ENCODE data around the gene RAP1GAP2. TPM values are rescaled to one million over a fixed set of nuclear protein-coding genes. Genes with fewer than 3 reads are reported as not detected.
A peak's percentile ranks its signal among the peaks of the same experiment; 100 is the strongest.

RAP1GAP2 gene
- polyA plus RNA-seq, 3 donors, result 1.5 to 48.4 (median 6.1) TPM

DNA sequence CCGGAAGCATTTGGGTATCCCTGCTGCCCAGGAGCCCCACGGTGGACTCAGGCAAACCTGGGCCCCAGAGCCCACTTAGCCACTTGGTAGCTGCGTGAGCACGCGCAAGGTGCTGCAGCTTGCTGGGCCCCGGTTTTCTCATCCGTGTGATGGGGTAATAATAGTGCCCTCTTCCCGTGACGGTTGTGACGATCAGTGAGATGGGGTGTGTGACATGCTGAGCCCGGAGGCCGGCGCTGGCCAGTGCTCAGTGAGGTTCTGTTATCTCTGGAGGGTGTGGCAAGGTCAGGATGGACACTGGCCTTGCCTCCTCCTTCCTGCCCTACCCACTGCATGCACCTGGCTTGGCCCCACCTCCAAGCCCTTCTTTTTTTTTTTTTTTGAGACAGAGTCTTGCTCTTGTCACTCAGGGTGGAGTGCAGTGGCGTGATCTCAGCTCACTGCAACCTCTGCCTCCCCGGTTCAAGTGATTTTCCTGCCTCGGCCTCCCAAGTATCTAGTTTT, 82.6 kb downstream of the RAP1GAP2 start:
- Histone ChIP-seq H3K4me3 (replicated peaks in 1 of 3; ENCODE audit: low read depth in 2 of 3, low read length in 3 of 3) (no peak overlapping the region), H3K4me2 (replicated peaks; ENCODE audit: extremely low read depth, low read length, poor library complexity, severe bottlenecking) (no peak overlapping the region), H3K4me1 (ENCODE audit: control insufficient read depth in 1 of 2, insufficient read depth in 2 of 2, low read length in 2 of 2) (no peaks in the 10 kb centered on the region), H2AFZ (ENCODE audit: insufficient read depth, low read depth, low read length, poor library complexity, severe bottlenecking) (no peak overlapping the region), H3K27me3 (ENCODE audit: control insufficient read depth in 2 of 2, insufficient read depth in 2 of 2, low read length in 2 of 2) (no peaks in the 10 kb centered on the region), H4K20me1 (ENCODE audit: insufficient read depth, low read length) (peaks cover 100% of the 10 kb centered on the region), H3K9ac (ENCODE audit: insufficient read depth, low read length, poor library complexity, severe bottlenecking) (no peak overlapping the region), H3K9me3 (replicated peaks in 1 of 2; ENCODE audit: control insufficient read depth in 1 of 2, insufficient read depth in 1 of 2, low read length in 2 of 2) (no peaks in the 10 kb centered on the region), H3K36me3 (replicated peaks in 1 of 2; ENCODE audit: control insufficient read depth in 1 of 2, insufficient read depth in 2 of 2, low read length in 2 of 2) (peaks cover 15 to 41% of the 10 kb centered on the region in 2 donors), H3K27ac (ENCODE audit: low read depth in 1 of 2, low read length in 2 of 2) (no peak overlapping the region), H3K79me2 (ENCODE audit: insufficient read depth, low read length) (peaks cover 90% of the 10 kb centered on the region)
- peaks cover 0 to 3% (median 1%) of the 10 kb centered on the region in 3 donors for H3K27me3 Mint-ChIP-seq (ENCODE audit: low read depth in 3 of 3)
- peaks cover 15% of the 10 kb centered on the region for H3K4me1 Mint-ChIP-seq
- DNase-seq, result no peak
- H3K4me3 Mint-ChIP-seq, result no peak overlapping the region
- H3K36me3 Mint-ChIP-seq, result peaks cover 36 to 66% of the 10 kb centered on the region in 2 donors
- peak overlapping the region in 1 of 7 donors; percentile 12 for H3K27ac Mint-ChIP-seq
- intact Hi-C loops (cut with micrococcal nuclease), result no loop called here
- 100% methylated on average over 5 of the region's 16 CpGs for WGBS (ENCODE audit: insufficient coverage)
- TF ChIP-seq, protein P1, sequence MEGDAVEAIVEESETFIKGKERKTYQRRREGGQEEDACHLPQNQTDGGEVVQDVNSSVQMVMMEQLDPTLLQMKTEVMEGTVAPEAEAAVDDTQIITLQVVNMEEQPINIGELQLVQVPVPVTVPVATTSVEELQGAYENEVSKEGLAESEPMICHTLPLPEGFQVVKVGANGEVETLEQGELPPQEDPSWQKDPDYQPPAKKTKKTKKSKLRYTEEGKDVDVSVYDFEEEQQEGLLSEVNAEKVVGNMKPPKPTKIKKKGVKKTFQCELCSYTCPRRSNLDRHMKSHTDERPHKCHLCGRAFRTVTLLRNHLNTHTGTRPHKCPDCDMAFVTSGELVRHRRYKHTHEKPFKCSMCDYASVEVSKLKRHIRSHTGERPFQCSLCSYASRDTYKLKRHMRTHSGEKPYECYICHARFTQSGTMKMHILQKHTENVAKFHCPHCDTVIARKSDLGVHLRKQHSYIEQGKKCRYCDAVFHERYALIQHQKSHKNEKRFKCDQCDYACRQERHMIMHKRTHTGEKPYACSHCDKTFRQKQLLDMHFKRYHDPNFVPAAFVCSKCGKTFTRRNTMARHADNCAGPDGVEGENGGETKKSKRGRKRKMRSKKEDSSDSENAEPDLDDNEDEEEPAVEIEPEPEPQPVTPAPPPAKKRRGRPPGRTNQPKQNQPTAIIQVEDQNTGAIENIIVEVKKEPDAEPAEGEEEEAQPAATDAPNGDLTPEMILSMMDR (IDR thresholded peaks at IDR 0.05), result no peak
- H3K9me3 Mint-ChIP-seq, result peaks cover 0 to 2% (median 0%) of the 10 kb centered on the region in 7 donors

DNA sequence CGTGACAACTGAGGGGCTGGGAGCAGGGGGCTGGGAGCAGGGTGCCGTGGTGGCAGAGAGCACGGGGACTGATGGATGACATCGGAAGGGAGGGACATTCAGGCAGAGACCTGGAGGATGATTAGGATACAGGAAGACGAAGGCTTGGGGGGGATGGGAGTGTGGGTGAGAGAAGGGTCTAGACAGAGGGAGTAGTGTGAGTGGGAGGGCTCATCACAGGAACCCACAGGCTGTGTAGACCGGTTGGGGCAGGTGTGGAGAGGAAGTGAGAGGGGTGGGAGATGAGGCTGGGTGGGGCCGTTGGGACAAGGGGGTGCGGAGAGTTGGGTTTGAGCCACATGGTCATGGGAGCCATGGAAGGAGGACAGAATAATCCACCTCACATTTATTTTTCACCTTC, 83.8 kb downstream of the RAP1GAP2 start:
- intact Hi-C loops (cut with micrococcal nuclease), result no loop called here
- 99% methylated on average over 5 of the region's 8 CpGs for WGBS (ENCODE audit: insufficient coverage)
- Histone ChIP-seq H3K79me2 (ENCODE audit: insufficient read depth, low read length) (peaks cover 88% of the 10 kb centered on the region), H2AFZ (ENCODE audit: insufficient read depth, low read depth, low read length, poor library complexity, severe bottlenecking) (no peak overlapping the region), H3K4me2 (replicated peaks; ENCODE audit: extremely low read depth, low read length, poor library complexity, severe bottlenecking) (no peak overlapping the region), H3K4me3 (replicated peaks in 1 of 3; ENCODE audit: low read depth in 2 of 3, low read length in 3 of 3) (no peak overlapping the region), H3K9ac (ENCODE audit: insufficient read depth, low read length, poor library complexity, severe bottlenecking) (no peak overlapping the region), H4K20me1 (ENCODE audit: insufficient read depth, low read length) (peaks cover 100% of the 10 kb centered on the region), H3K27me3 (ENCODE audit: control insufficient read depth in 2 of 2, insufficient read depth in 2 of 2, low read length in 2 of 2) (no peaks in the 10 kb centered on the region), H3K36me3 (replicated peaks in 1 of 2; ENCODE audit: control insufficient read depth in 1 of 2, insufficient read depth in 2 of 2, low read length in 2 of 2) (peaks cover 15 to 31% of the 10 kb centered on the region in 2 donors), H3K27ac (ENCODE audit: low read depth in 1 of 2, low read length in 2 of 2) (no peak overlapping the region), H3K9me3 (replicated peaks in 1 of 2; ENCODE audit: control insufficient read depth in 1 of 2, insufficient read depth in 1 of 2, low read length in 2 of 2) (no peaks in the 10 kb centered on the region), H3K4me1 (ENCODE audit: control insufficient read depth in 1 of 2, insufficient read depth in 2 of 2, low read length in 2 of 2) (no peaks in the 10 kb centered on the region)
- Mint-ChIP-seq H3K36me3 (peaks cover 28 to 63% of the 10 kb centered on the region in 2 donors), H3K4me1 (peaks cover 17% of the 10 kb centered on the region), H3K9me3 (peaks cover 0 to 2% (median 0%) of the 10 kb centered on the region in 7 donors), H3K27me3 (ENCODE audit: low read depth in 3 of 3) (peaks cover 0 to 3% (median 1%) of the 10 kb centered on the region in 3 donors), H3K27ac (peak overlapping the region in 1 of 7 donors; percentile 32), H3K4me3 (no peak overlapping the region)
- no peak for DNase-seq
- TF ChIP-seq, protein P1 (IDR thresholded peaks at IDR 0.05), result no peak

Data from CD14-positive monocyte (primary cell).